OCI-LY7 (cell line): ENCODE measurements around the gene C17orf78.

Experiments used
- CTCF ChIP-seq: fragments of 200-600 bp; sonication (generic); conservative IDR thresholded peaks from 2 replicates; pipeline ENCODE4 v1.5.1; 2014; ENCODE audit warnings: mild to moderate bottlenecking, antibody characterized with exemption, low read length, moderate library complexity, mixed read lengths
- EZH2phosphoT487 ChIP-seq: fragments of 200-600 bp; sonication (generic); IDR thresholded peaks from 2 replicates; pipeline ENCODE4 v1.6.1; 2018; ENCODE audit warnings: low read depth, borderline replicate concordance, mild to moderate bottlenecking, mixed run types, antibody characterized with exemption, low read length, moderate library complexity, mixed read lengths

GRCh38 chr17:37410357-37410756 lies 34.6 kb downstream of the C17orf78 start:
- TF ChIP-seq CTCF (no peak), EZH2phosphoT487 (no peak)
